Midbrain (tissue), 1 donor: ENCODE results near the gene CBLN4.

Experiments used
- DNase-seq: peaks from one replicate; lab custom pipeline; 2025; lab: John Stamatoyannopoulos, UW

Gene CBLN4

DNA sequence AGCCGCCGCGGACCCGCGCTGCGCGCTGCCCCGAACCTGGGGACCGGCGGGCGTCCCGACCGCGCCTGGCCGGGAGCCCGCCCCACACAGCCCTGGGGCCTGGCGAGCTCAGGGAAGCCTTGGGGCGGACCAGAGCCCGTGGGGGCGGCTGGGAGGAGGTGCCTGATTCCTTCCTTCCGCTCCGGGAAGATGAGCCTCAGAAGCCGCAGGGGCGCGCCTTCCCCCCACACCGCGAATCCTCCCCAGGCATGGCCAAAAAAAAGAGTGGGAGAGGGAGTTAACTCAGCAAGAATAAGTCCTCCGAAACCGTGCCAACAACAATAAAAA lies at the start of gene CBLN4:
Gene CBLN4, minus strand, starts transcription at position 131 of the 327 bp plus-strand sequence. CDS start 1,348 bp downstream, outside the sequence.
- DNase-seq: no peak

DNA sequence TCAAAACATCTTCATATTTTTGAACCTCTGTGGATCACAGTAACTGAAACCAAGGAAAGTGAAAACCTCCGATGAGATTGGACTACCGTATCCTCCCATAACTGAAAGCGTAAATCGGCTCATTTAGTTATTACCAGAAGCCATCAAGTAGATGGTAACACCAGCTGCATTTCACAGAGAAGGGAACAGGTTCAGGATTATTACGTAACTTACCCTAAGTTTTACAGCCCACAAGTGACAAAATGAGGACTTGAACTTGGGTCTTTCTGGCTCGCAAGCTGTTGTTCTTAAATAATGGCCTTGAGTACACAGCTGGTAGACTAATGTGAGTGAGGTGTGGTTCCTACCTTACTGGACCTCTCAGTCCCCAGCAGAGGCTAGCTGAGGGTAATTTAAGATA lies 37.9 kb upstream of the CBLN4 start:
- no peak for DNase-seq

DNA sequence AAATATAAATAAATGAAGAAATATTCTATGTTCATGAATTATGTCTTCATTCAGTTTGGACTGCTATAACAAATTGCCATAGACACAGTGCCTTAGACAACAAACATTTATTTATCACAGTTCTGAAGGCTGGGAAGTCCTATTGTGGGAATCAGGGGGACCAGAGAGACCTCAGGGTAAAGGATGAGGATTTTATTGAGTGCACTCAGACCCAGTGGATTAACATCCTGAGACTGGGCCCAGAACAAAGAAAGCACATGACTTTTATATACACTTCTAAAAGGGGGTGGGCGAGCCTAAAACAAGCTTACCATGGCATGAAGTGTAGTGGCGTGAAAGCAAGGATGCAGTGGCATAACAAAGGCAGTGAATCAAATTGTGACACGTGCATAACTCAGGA lies 26.9 kb upstream of the CBLN4 start:
- no peak for DNase-seq

DNA sequence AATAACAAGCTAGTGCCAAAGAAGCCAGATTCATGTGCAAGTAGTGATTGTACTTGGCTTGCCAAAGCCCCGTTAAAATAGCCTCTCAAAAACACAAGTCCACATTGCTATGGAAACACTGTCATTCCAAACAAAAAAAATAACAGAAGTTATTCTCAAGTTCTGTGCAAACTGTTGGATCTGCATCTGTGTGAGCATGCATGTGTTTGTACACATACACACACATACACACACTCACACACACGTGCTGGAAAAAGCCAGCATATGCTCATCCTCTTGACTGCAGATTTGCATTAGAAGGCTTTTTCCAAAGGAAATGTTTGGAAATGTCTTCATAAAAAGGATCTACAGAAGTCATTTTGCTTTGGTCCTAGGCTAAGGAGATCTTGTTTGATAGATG lies 13.4 kb upstream of the CBLN4 start:
- DNase-seq: no peak

DNA sequence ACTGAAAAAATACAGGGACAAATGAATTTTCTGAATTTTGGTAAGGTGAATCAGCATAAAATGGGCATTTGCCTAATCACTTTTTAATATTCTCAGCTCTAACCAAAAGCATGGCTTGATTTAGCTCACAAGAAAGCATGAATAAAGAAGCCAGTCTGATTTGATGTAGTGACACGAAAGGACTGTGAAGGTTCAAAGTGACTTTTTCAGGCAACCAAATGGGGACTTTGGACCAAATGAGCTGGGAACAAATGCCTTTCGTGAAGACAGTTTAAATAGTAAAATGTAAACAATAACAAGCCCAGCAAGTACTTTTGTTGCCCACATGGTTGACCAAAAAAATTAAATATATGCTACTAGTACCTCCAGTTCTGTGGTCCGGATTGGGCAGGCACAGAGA lies 12.9 kb upstream of the CBLN4 start:
- DNase-seq: no peak

DNA sequence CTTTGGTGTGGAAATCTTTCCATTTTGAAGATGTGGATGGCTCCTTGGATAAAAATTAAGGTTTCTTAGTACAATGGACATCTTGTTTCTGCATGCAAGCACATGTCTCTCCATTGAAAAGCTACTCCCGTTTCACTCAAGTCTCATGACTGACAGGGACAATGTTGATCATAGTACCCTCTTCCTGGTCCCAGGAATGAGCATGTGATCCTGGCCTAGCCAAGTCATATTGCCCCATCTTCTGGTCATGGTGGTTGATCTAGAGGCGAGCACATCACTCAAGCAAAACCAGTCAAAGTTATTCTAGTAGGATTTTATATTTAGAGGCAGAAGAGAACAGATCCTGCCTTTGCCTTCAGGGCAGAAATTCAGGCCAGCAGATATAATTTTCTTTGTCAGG lies 12.2 kb upstream of the CBLN4 start:
- DNase-seq: no peak

DNA sequence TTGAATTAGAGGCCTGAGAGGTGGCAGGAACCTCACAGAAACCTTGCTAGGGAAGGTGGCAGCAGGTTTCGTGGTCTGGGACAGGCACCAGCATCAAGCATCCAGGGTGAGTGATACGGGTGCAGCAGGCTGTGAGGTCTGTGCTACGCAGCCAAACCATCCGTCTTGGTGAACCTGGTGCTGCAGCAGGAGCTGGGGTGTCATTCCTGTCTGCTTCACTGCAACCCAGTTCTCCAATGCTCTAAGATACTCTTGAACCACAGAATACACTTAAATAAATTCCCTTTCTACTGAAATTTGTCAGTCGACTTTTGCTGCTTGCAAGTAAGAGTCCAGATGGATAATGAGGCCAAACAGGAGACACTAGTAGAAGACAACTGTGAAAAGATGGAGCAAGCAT lies 9.7 kb upstream of the CBLN4 start:
- DNase-seq: no peak

DNA sequence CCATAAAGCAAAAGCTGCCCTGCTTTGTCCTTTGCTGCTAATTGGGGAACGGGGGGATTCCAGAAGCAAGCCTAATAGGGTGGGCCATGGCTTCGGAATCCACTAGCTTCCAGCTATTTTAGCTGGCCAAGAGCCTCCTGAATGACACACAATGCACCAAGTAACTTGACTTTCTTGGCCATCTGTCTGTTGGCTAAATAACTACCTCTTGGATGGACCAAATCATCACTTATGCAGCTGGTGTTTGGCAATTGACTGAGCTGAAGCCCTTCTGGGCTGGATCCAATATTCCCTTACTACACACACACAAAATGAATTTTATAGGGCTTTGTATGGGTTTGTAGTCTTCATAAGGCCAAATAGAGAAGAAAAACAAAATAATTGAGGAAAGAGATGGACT lies 8.8 kb upstream of the CBLN4 start:
- DNase-seq: no peak

DNA sequence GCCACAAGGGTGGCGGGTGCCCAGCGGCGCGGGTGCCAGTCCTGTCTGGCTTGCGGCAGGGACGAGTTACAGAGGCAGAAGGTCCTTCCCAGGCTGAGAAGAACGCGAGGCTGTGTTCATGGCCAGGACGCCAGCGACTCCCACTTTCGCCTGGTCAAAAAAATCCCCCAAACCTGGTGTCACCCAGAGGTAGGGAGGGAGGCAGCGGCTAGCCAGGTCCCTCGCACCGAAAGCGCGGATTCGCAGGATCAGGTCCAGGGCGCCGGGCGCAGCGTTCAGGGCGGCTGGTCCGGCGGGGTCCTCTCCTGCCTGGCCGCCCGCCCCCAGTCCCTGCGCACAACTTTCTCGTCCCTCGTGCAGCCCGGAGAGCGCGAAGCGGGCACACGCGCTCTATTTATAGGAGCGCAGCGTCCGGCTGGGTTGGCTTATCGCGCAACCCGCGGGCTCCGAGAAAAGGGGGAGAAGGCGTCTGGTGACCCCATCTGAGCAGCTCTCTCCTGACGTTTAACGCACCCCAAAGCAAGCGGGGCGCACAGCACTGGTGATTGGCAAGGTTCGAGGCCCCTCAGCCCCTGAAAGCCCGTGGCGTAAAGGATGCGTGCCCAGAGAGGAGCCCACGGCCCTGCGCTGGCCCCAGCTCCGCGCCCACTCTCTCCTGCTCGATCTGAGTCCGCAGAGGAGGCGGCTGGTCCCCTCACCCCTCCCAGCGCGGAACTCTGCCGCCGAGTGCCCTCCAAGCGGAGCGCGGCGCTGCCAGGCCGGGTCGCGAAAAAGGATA lies 519 bp downstream of the CBLN4 start:
- DNase-seq: no peak

DNA sequence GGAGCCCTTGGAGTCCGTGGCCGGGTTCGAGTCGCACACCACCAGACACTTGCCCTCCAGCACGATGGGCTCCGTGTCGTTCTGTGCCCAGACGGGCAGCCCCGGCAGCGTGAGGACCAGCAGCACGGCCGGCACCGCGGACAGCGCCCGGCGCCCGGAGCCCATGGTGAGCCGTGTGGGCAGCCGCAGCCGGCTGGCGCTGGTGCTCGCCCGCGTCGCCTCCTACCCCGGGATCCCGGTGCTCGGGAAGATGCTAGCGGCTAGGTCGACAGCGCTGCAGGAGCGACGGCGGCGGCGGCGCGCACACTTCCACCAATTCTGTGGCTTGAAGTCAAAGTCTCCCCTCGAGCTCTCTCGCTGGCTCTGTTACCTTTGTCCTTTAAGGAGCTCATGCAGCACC lies 1.3 kb downstream of the CBLN4 start:
- no peak for DNase-seq

DNA sequence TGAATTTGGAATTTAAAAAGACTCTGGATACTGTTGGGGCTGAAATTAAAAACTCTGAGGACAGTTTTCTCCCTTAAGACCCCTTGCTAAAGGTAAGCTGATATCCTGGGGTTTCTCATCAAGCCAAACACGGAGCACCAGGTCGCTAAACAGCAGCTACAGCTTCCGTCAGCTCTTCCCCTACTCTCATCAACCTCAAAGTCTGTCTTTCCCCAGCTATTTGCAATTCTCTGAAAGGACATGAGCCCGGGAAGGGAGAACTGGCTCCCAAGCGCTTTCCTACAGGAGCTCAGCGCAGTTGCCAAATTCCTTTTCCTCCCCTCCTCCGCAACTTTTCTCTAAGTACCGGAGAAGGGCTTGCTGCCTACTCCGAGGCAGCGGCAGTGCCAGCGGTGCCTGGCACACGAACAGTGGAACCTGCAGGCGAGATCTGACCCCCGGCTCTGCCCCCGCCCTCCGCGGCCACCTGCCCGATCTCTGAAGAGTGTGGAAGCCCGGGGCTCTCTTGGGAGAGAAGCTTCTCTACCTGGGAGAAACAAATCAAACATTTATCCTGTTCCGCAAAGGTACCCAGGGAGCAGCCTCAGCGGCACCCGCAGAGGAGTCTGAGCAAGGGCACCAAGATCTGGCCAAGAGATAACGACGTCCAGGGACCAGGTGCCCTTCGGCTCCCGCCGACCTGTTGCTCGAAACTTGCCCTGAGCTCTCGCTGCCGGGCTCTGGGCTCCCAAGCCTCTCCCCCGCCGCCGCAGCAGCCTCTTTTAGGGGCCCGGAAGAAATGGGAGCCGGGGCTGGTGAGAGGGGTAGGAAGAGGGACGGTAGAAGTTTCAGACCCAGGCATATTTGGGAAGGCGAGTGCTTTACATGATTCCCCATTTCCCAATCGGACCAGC lies 2.2 kb downstream of the CBLN4 start:
- DNase-seq: no peak

DNA sequence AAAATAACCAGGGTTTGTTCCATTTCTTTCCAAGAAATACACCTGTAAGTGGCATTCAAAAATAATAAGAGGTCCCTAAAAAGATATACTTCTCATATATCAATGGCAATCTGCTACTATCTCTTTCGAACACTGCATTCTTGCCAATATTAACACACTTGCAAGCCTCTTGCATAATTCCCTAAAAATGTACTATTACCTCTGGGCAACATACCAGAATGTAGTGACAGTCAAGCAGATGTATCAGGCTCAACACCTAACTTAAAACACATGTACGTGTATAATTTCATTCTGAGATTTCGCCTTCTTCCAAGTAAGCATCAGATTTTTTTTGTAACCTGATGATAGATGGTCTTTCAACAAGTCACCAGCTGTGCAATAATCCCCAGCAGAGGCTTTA lies 3.4 kb downstream of the CBLN4 start:
- no peak for DNase-seq

DNA sequence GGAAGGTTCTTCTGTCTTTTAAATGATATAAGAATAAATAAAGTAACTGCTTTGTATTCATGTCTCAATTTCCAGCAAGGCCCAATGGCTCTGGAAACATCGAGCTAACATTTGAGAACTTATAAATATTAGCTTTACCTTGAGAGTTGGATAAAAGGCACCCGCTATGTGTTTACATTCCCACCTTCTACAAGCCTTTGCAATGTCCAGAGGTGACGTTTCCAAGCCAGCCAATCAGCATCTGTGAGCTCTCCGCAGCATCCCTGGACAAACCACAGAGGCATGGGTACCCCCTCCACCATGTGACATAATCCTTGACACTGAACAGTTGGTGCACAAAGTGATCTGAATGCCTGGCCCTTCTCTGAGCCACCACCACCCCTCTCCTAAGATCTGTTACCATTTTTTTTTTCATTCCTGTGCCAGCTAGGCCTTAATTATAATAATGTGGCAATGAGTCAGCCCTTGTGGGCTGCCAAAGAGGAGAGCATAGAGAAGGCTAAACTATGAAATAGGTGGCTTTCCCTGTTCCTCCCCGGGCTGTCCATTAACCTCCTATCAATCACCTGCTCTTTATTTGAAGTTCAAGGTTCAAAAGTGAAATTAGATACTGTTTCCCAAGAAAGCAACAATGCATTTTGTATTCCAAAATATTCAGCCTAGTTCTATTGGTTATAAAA lies 4.1 kb downstream of the CBLN4 start:
- DNase-seq: no peak

DNA sequence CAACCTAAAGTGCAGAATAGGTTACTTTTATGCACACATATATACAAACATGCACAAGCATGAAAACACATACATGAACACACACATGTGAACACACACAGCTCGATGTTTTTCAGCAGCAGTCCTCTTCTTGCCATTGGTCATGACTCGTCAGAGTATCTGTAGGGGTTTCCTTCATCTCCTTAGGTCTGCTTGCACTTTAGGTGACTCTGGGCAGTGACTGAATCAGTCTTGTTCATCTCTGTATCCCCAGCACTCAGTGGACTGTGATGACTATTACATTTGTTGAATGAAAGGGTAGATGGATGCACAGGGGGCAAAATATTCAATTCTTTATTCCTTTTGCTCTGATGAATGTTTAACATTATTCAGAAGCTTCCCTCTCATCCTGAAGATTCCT lies 26.8 kb downstream of the CBLN4 start:
- no peak for DNase-seq

DNA sequence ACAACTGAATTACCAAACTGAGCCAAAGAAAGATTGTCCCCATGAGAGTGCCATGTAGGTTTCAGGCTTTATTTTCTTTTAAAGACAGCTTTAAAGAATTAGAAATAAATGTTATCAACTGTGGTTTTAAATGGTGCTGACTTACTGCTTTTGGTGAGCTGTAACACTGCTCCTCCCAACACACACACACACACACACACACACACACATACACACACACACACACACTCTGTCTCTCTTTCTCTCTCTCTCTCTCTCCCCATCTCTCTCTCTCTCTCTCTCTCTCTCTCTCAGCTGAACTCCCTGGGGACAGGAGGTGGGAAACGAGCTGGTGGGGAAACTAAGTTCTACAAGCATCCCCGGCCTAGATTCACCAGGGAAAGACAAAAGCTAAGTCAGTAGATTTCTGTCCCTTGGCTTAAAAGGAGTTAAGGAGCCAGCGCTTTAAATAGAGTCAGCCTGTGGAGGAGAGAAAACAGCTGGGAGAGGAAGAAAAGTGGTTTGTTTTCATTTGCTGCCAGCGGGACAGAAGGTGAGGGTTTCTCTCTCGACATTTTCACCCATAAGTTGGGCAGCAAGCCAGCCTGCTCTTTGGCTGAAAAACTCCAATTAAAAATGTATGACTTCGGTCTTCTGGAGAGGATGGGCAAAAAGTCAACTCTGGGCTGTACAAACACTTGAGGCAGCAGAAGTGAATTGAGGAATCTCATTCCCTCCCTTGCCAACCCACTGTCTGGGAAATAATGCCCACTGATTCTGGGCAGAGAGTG lies 27.4 kb downstream of the CBLN4 start:
- no peak for DNase-seq

DNA sequence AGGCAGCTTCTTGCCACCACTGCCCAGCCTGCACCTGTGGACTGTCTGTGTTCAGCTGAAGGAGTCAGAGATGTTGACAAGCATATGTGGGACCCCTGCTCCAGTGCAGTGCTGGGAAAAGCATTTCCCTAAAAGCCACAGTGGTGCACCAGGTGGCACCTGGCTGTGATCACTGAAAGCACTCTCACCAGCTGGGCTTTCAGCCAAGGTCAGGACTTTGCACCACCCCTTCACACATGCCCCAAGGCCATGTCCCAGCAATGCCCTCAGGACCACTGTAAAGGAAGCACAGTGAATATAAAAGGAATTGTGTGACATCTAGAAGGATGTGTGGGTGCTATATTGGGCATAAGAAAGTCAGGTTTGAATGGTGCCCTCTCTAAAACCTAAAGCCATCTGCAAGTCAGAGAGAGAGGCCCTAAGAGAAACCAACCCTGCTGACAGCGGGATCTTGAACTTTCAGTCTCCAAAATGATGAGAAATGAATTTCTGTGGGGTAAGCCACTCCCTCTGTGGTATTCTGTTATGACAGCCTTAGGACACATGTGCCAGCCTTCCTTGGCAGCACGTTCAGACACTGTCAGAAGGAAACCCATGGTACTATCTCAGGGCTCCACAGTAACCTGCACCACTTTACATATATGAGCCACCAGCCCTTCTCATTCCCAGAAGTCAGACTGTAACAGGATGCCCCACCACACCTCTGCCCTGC lies 30.7 kb downstream of the CBLN4 start:
- DNase-seq: no peak

DNA sequence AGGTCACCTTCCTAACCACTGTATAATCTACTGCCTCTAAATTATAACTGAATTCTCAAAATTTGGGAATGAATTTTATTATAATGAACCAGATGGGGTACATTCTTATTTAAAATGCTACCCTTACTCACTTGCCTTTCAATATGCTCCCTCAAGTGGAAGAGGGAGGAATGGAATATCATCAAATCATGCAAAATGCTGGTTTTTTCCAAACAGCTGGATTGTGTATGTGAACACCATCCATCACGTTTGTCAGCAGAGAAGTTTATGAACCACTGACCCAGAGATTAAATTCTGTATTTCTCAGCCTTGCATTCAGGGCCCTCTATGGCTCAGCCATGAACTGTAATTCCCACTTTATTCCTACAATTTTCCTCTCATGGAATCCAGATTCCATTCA lies 40.5 kb downstream of the CBLN4 start:
- no peak for DNase-seq

DNA sequence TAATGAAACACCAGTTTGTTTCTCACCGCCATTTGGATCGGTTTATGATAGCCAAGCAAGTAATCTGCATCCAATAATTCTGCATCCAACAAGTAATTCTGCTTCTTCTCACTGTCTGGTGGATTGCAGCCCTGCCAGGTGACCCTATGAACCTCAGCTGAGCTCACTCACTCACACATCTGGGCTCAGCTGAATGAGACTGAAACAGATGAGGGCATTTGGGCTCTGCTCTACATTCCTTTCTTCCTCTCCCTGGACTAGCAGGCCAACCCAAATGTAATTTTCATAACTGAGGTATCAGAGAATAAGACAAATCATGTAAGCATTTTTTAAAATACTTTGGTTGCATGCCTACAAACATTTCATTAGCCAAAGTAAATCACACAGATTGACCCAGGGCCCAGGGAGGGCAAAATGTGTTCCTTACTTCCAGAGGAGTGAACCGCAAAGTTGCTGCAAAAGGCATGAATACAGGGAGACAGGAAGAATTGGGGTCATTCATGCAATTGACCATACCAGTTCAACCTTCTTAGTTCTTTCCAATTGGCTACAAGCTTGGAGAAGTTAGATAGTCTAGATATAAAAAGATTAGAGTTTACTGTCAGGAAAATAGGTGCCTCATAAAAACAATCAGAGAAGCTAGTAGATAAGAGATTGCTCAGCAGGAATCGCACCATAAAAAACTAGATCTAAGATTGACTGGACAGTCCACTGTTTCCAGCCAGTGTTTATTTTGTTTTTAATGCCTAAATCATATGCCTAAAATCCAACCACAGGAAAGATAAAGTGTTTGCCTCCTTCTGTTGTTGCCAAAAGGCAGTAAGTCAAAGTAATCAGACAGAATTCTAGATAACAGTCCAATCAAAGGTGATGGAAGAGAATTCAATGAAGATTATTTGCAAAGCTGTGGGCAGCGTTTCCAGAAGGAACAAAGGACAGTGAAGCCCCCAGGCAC lies 43.7 kb downstream of the CBLN4 start:
- no peak for DNase-seq

DNA sequence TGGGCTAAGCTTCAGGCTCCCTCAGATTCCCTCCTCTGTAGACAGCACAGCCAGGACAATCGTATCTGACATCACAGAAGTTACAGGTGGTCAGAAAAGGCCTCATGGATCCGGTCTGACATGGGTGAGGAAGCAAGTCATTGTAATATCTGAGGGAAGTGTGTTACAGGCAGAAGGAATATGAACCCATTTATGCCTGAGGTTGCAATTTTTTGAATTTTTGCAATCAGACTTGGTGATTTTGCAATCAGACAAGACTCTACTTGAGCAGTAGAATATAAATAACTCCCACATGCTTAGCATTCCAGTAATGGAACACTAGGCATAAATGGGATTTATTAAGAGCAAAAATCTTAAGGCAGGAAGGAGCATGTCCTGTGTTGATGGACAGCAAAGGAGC lies 52.1 kb downstream of the CBLN4 start:
- DNase-seq: no peak

DNA sequence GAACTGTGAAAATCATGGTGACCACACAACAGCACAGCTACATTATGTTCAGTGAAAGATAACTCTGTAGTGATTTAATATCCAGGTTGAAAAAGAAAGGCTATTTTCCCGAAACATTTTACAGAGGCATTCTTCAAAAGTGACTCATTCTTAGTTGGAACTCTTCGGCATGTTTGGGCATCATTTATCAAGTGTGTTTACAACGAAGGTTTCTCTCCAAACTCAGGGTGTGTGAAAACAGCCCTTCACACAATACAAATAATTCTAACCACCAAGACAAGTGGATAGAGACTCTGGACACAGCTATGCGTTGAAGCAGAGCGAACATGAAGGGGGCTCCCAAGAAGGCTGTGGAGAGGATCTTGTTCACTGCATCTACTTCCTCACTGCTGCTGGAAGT lies 57.6 kb downstream of the CBLN4 start:
- no peak for DNase-seq
